Ovary (tissue), 9 donors: ENCODE measurements around the gene YY1. TPM values are rescaled to one million over a fixed set of nuclear protein-coding genes. Genes with fewer than 3 reads are reported as not detected.
A peak's percentile ranks its signal among the peaks of the same experiment; 100 is the strongest.

Experiments used
- DNase-seq, 5 donors: peaks; one replicate each; pipeline ENCODE4 v3.0.0-alpha.2; 2019 to 2020
- H3K27ac ChIP-seq, 2 donors: fragments of 200-600 bp; one replicate each; pipeline versions ENCODE4 v1.5.1 to v1.8.0; 2019 to 2022
- H3K27me3 ChIP-seq: fragments of 200-600 bp; one replicate; pipeline ENCODE4 v1.8.0; 2022
- H3K36me3 ChIP-seq: fragments of 200-600 bp; sonication (generic); one replicate; pipeline ENCODE4 v1.5.1; 2019
- H3K4me1 ChIP-seq: one replicate; pipeline ENCODE4 v1.8.1; 2013; ENCODE audit warnings: mild to moderate bottlenecking, moderate library complexity; ENCODE audit not compliant: insufficient read depth
- H3K4me3 ChIP-seq: fragments of 200-600 bp; sonication (generic); one replicate; pipeline ENCODE4 v1.5.1; 2017
- H3K9me3 ChIP-seq, 2 donors: fragments of 200-600 bp in 1 of 2; sonication (generic) in 1 of 2; one replicate each; pipeline versions ENCODE4 v1.5.1 to v1.8.1; 2013 to 2019; ENCODE audit warnings: mild to moderate bottlenecking in 1 of 2, moderate library complexity in 1 of 2
- EP300 ChIP-seq: sonication (generic); formaldehyde crosslinking; IDR thresholded peaks from one replicate; pipeline ENCODE4 v1.6.1; 2017; ENCODE audit warnings: antibody characterized with exemption
- POLR2A ChIP-seq: fragments of 450-650 bp; IDR thresholded peaks from one replicate; pipeline ENCODE4 v1.6.1; 2017; ENCODE audit warnings: antibody characterized with exemption, mild to moderate bottlenecking, moderate library complexity
- WGBS, 3 donors: extraction: QIAGEN DNeasy Blood & Tissue Kit in 1 of 3; methylation state at CpG; one replicate each; pipeline versions ENCODE4 v1.1.5 to v1.1.7; 2013 to 2017; 5-methylcytosine and 5-hydroxymethylcytosine counted together
- intact Hi-C, 4 donors: fragments of 100-400 bp; cut with DNase I; formaldehyde crosslinking; loops; one replicate each; pipeline versions ENCODE4 v1.11.0 to v1.15.1; 2022 to 2023
- polyA plus RNA-seq, 2 donors: library from polyadenylated mRNA; stranded (reverse); fragments of 200-250 nt in 1 of 2; fragments of 350-450 nt in 1 of 2; fragmentation: Illumina TruSeq in 1 of 2; extraction: RNeasy Lipid Tissue Mini Kit (QIAGEN cat#74804) in 1 of 2; gene quantifications; one replicate each; pipeline ENCODE4 v1.2.3, GENCODE V29; 2013 to 2014
- total RNA-seq, 7 donors: library from RNA; depleted of rRNA in 2 of 7; stranded (reverse); fragments of >200 nt in 2 of 7; fragmentation: NEBNext Ultra II Directional in 3 of 7; extraction: Animal tissue kit (Norgen Biotek cat#: 25700) in 3 of 7; gene quantifications; one replicate each; pipeline versions ENCODE4 v1.1.0 to v1.2.4, GENCODE V29; 2016 to 2023
- TF ChIP-seq, protein P1 (sequence below), 3 donors: fragments of 450-650 bp in 2 of 3; fragments of 200-600 bp in 1 of 3; IDR thresholded peaks; one replicate each; pipeline versions ENCODE4 v1.5.1 to v1.8.0; 2016 to 2022; ENCODE audit warnings: antibody characterized with exemption in 3 of 3, mild to moderate bottlenecking in 1 of 3
- donor health status: DM: no; HTN: no; CAD: no; lungs with moderate emphysema.
- donor health status: DM: no; HTN: no; CAD: no.
- donor health status: Bipolar disorder and iron deficiency.
- donor health status: DM: yes; HTN: yes; CAD: no.
- donor health status: DM: no; HTN: no; CAD: no.
- donor health status: DM: yes; HTN: yes; CAD: no.

YY1 gene
- total and polyA plus RNA-seq, 9 donors = 24.1 to 75.8 (median 58.1) TPM

DNA sequence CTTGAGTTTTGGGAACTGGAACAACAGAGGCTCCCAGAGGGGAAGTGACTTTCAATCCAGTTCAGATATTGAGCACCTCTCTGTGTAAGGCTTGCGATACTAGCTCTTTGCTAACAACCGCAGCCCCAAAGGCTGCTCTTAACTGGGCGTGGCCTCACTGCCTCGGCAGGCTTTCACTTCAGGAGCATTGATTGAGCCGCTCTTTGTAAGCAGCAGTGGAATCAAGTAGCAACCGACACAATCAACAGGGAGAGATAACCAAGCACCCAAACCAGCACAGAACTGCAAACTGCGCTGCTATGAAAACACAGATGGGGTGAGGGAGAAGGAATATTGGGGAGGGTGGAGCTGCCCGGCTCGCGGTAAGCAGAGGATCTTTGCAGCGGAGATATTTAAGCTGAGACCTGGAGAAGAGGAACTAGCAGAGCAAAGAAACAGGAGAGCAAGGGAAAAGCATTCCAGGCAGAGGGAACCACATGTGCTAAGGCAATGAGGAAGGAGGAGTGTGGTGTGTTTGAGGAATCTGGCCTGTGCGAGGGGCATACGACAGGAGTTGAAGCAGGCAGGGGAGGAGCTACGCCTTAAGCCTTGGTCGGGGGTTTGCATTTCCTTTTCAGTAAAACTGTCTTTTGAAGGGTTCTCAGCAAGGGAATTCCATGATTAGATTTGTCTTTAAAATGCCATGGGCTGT, 17.3 kb upstream of the YY1 start:
- H3K4me3 ChIP-seq = peak overlapping the region; percentile 26
- no peaks in the 10 kb centered on the region for H3K36me3 ChIP-seq
- DNase-seq = peak in 2 of 5 donors; percentile 36 to 43
- no peaks in the 10 kb centered on the region for H3K9me3 ChIP-seq
- TF ChIP-seq POLR2A = no peak
- TF ChIP-seq, protein P1, sequence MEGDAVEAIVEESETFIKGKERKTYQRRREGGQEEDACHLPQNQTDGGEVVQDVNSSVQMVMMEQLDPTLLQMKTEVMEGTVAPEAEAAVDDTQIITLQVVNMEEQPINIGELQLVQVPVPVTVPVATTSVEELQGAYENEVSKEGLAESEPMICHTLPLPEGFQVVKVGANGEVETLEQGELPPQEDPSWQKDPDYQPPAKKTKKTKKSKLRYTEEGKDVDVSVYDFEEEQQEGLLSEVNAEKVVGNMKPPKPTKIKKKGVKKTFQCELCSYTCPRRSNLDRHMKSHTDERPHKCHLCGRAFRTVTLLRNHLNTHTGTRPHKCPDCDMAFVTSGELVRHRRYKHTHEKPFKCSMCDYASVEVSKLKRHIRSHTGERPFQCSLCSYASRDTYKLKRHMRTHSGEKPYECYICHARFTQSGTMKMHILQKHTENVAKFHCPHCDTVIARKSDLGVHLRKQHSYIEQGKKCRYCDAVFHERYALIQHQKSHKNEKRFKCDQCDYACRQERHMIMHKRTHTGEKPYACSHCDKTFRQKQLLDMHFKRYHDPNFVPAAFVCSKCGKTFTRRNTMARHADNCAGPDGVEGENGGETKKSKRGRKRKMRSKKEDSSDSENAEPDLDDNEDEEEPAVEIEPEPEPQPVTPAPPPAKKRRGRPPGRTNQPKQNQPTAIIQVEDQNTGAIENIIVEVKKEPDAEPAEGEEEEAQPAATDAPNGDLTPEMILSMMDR (IDR thresholded peaks at IDR 0.05) = no peak
- TF ChIP-seq EP300 = no peak
- WGBS, 3 donors = 3 to 5% (median 5%) methylated on average over 15 of the region's 15 CpGs
- no peak overlapping the region for H3K27ac ChIP-seq
- H3K4me1 ChIP-seq = peaks cover 5% of the 10 kb centered on the region
- intact Hi-C loops = no loop called here
- H3K27me3 ChIP-seq = no peaks in the 10 kb centered on the region

DNA sequence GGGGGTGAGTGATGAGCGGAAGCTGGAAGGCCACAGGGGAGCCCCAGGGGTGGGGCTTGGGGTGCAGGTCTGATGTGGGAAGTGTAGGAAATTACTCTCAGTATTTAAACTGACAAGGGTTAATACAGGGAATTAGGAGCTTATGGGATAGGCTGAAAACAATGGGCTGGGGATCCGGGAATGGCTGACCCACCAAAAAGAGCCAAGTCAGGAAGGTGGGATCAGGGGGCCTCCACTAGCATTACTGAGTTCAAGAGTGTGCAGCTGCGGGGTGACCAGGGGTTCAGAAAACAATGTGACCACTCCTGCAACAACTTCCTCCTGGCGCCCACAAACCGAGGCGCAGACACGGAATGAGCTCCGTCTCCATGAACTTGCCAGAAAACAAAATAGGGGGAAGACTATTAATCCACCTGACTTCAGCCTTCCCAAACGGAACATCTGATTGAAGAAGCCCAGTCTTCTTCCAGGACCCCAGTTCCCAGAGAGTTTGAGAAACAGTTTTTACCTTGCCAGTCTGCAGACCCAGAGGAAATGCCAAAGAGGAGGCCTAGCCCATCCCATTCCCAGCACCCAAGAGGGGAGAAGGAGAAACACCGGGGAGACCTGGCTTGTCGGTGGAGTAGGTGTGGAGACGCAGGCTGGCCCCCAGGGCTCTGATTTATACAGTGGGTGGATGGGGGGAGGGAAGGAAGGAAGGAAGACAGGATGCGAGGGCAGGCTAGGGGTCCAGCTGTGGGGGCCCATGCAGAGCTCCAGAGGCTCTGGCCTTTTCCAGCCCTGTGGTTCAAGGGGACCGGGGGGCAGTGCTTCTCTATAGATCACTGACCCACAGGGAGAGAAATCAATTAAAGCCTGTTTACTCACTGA, 16.5 kb upstream of the YY1 start:
- H3K4me3 ChIP-seq = no peak overlapping the region
- H3K4me1 ChIP-seq = peaks cover 5% of the 10 kb centered on the region
- TF ChIP-seq EP300 = no peak
- H3K36me3 ChIP-seq = no peaks in the 10 kb centered on the region
- intact Hi-C loops = no loop called here
- no peak overlapping the region for H3K27ac ChIP-seq
- no peaks in the 10 kb centered on the region for H3K27me3 ChIP-seq
- DNase-seq = no peak
- 55 to 66% (median 64%) methylated on average over 14 of the region's 14 CpGs for WGBS, 3 donors
- H3K9me3 ChIP-seq = no peaks in the 10 kb centered on the region

DNA sequence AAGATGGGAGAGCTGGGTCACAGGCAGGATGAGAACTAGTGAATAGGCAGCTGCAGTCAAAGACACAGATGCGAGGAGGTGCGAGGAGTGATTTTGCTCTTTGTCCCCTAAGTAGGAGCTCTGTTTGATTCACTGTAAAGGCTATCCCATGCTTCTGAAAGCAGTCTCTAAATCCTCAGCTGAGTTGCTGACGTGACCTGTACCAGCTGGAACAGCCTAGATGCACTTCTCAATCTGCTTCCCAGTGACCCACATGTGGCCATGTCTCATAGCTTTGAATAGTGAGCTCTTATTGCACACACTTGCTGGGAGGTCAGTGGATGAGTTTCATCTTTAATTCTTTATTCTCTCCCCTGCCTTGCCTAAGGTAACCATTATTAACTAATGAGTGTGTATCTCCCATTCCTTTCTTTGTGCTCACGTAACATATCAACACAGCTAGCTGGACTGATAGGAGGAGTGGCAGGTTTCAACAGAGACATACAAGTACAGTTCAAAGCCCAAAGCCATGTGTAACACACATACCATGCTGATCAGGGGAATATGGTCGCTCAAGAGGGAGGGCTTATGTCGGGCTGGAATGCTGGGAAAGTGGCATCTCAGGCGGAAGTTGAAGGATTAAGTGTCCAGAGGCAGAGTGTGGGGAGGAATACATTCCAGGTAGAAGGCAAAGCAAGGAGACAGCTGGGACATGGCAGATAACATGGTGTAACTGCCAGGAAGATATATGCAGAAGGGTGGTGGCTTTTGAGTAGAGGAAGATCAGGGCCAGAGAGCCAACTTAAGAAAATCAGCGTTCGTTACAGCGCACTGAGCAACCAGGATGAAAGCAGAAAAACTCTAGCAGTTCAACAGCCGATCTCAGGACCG, 15.4 kb upstream of the YY1 start:
- no peak for DNase-seq
- 88 to 89% (median 89%) methylated on average over 12 of the region's 12 CpGs for WGBS, 3 donors

DNA sequence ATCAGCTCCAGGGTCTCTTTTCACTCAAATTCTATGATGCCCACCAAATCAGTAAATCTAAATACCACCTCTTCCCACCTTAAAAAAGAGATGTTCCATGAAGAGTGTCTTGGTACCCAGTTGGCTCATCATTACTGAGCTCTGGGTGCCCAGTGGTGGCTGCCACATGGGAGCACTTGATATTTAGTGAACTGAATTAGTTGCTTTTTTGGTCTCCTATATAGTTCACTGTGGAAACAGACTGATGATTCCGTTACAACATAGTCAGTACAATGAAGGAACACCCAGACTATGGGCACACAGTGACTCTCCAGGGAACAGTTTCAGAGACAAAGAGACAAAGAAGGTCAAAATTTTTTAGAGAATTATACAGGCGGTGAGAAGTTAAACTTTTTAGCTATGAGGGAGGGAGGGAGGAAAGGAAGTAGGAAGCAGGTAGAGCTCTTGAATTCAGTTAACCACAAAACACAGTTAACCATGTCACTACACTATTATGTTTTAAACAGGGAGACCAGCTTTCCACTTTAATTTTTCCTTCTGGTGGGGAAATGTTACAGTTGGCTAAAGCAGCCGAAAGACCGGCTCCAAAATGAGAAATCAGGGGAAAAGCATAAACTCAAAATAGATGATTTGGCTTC, 14.6 kb upstream of the YY1 start:
- no peak for DNase-seq
- Histone ChIP-seq H3K36me3 (no peaks in the 10 kb centered on the region), H3K9me3 (no peaks in the 10 kb centered on the region), H3K27ac (no peak overlapping the region), H3K27me3 (no peaks in the 10 kb centered on the region), H3K4me3 (no peak overlapping the region), H3K4me1 (peaks cover 5% of the 10 kb centered on the region)
- WGBS, 3 donors = 88 to 90% (median 89%) methylated on average over 4 of the region's 4 CpGs
- intact Hi-C loops = no loop called here
- TF ChIP-seq EP300 = no peak
- TF ChIP-seq, protein P1 (IDR thresholded peaks at IDR 0.05) = no peak
- TF ChIP-seq POLR2A = no peak

More for the DNA sequence above, 15.4 kb upstream of the YY1 start:
- TF ChIP-seq EP300 (no peak), POLR2A (no peak)
- TF ChIP-seq, protein P1 (IDR thresholded peaks at IDR 0.05) = no peak
- no peaks in the 10 kb centered on the region for H3K27me3 ChIP-seq
- no peaks in the 10 kb centered on the region for H3K9me3 ChIP-seq
- H3K4me3 ChIP-seq = no peak overlapping the region
- intact Hi-C loops = no loop called here
- H3K27ac ChIP-seq = no peak overlapping the region
- H3K36me3 ChIP-seq = no peaks in the 10 kb centered on the region
- H3K4me1 ChIP-seq = peaks cover 5% of the 10 kb centered on the region
